GM12878 (cell line): ENCODE results near the gene IGFALS. TPM values are rescaled to one million over a fixed set of nuclear protein-coding genes. Genes with fewer than 3 reads are reported as not detected.
A peak's percentile ranks its signal among the peaks of the same experiment; 100 is the strongest.

Source experiments
- ATF7 ChIP-seq: fragments of 450-650 bp; IDR thresholded peaks from 2 replicates; pipeline ENCODE4 v1.6.1; 2016; ENCODE audit warnings: low read depth, mild to moderate bottlenecking
- BCLAF1 ChIP-seq: fragments of 450-650 bp; IDR thresholded peaks from 2 replicates; pipeline ENCODE4 v1.6.1; 2017; ENCODE audit warnings: antibody characterized with exemption, mild to moderate bottlenecking, moderate library complexity
- BMI1 ChIP-seq: fragments of 450-650 bp; IDR thresholded peaks from 2 replicates; pipeline ENCODE4 v1.6.1; 2016; ENCODE audit warnings: mild to moderate bottlenecking, moderate library complexity, borderline replicate concordance
- CREB1 ChIP-seq: IDR thresholded peaks from 2 replicates; pipeline ENCODE4 v1.6.1; 2012; ENCODE audit warnings: low read depth, mild to moderate bottlenecking, inconsistent platforms
- CUX1 ChIP-seq: IDR thresholded peaks from 2 replicates; pipeline ENCODE4 v1.6.1; 2012; ENCODE audit warnings: improper control_type of control experiment, low read depth, low read length; ENCODE audit not compliant: insufficient replicate concordance
- EED ChIP-seq: sonication (generic); IDR thresholded peaks from 2 replicates; pipeline ENCODE4 v1.6.1; 2016; ENCODE audit warnings: antibody characterized with exemption, low read depth
- HCFC1 ChIP-seq: fragments of 150-350 bp; IDR thresholded peaks from 2 replicates; pipeline ENCODE4 v1.6.1; 2014; ENCODE audit warnings: low read length
- NFYA ChIP-seq: IDR thresholded peaks from 2 replicates; pipeline ENCODE4 v1.6.1; 2011; ENCODE audit warnings: low read depth, mild to moderate bottlenecking, low read length, improper control_type of control experiment, borderline replicate concordance
- NR2C1 ChIP-seq: fragments of 450-650 bp; IDR thresholded peaks from 2 replicates; pipeline ENCODE4 v1.6.1; 2017; ENCODE audit warnings: antibody characterized with exemption, mild to moderate bottlenecking, moderate library complexity
- PAX8 ChIP-seq: fragments of 450-650 bp; IDR thresholded peaks from 2 replicates; pipeline ENCODE4 v1.6.1; 2017; ENCODE audit warnings: mild to moderate bottlenecking, moderate library complexity
- PML ChIP-seq: IDR thresholded peaks from 2 replicates; pipeline ENCODE4 v1.6.1; 2012; ENCODE audit warnings: low read length, inconsistent platforms
- POLR2A ChIP-seq: IDR thresholded peaks from 2 replicates; pipeline ENCODE4 v1.6.1; 2011; ENCODE audit warnings: low read depth, mild to moderate bottlenecking, low read length
- RB1 ChIP-seq: fragments of 450-650 bp; formaldehyde crosslinking; IDR thresholded peaks from 2 replicates; pipeline ENCODE4 v1.6.1; 2017; ENCODE audit warnings: mild to moderate bottlenecking, borderline replicate concordance
- RBBP5 ChIP-seq: fragments of 200-600 bp; sonication (generic); conservative IDR thresholded peaks from 2 replicates; pipeline ENCODE4 v1.6.1; 2016
- RFX5 ChIP-seq: IDR thresholded peaks from 2 replicates; pipeline ENCODE4 v1.6.1; 2011; ENCODE audit warnings: low read depth, low read length, improper control_type of control experiment
- SMC3 ChIP-seq: IDR thresholded peaks from 2 replicates; pipeline ENCODE4 v1.6.1; 2011; ENCODE audit warnings: low read length, improper control_type of control experiment, borderline replicate concordance
- SUPT20H ChIP-seq: IDR thresholded peaks from 2 replicates; pipeline ENCODE4 v1.6.1; 2011; ENCODE audit warnings: low read depth, mild to moderate bottlenecking, low read length, moderate library complexity, borderline replicate concordance; ENCODE audit not compliant: control insufficient read depth
- USF1 ChIP-seq: IDR thresholded peaks from 2 replicates; pipeline ENCODE4 v1.6.1; 2011; ENCODE audit warnings: borderline replicate concordance, low read depth, mild to moderate bottlenecking, moderate library complexity, mixed read lengths, low read length; ENCODE audit not compliant: insufficient read depth; ENCODE audit errors: extremely low read length
- USF2 ChIP-seq: IDR thresholded peaks from 2 replicates; pipeline ENCODE4 v1.6.1; 2011; ENCODE audit warnings: low read depth, low read length, improper control_type of control experiment, borderline replicate concordance
- polyA plus RNA-seq, 11 experiments: library from polyadenylated mRNA; depleted of rRNA in 4 of 11; unstranded in 6 of 11; stranded (reverse) in 5 of 11; fragments of >200 nt; fragmentation: Nextera tagmentation in 4 of 11; fragmentation: Illumina TruSeq in 1 of 11; extraction: Ambion mirVana in 4 of 11; extraction: Trizol in 1 of 11; gene quantifications; 1 replicate in 1 of 11; 2 replicates in 10 of 11; pipeline versions ENCODE4 v1.2.1 to v1.2.3, GENCODE V29; 2011 to 2016; ENCODE audit warnings: inconsistent platforms in 2 of 11, missing spikeins in 2 of 11, low read depth in 1 of 11
- total RNA-seq, 4 experiments: library from RNA; depleted of rRNA in 3 of 4; stranded (reverse); fragments of >200 nt in 3 of 4; fragmentation: Illumina TruSeq in 1 of 4; extraction: Trizol in 1 of 4; gene quantifications; 2 replicates each; pipeline versions ENCODE4 v1.2.1 to v1.2.3, GENCODE V29; 2013 to 2021

The IGFALS gene
- total and polyA plus RNA-seq, 10 of the 15 experiments (the other 5 are each of a cell fraction or from before 2014, with no cell fraction given), result 0.04 to 0.11 TPM; not detected in 8

- TF ChIP-seq CREB1 (no peak), HCFC1 (no peak), CUX1 (no peak), PAX8 (no peak), USF1 (no peak), POLR2A (peak; percentile 74), USF2 (no peak), BCLAF1 (no peak), EED (no peak), RBBP5 (no peak), RFX5 (no peak), SUPT20H (no peak), NR2C1 (no peak), ATF7 (no peak), BMI1 (no peak), PML (peak; percentile 39; the same call in 1 of the 2 replicates), RB1 (peak; percentile 15; the same call in 1 of the 2 replicates), NFYA (no peak), SMC3 (no peak)
Observed at GRCh38 chr16:1770328-1771187, 22.9 kb downstream of the IGFALS start (continued).
